ENCODE results near the gene GLYR1. TPM values are rescaled to one million over a fixed set of nuclear protein-coding genes. Genes with fewer than 3 reads are reported as not detected.

Gene GLYR1
- total and polyA plus RNA-seq, 4 donors: 36.2 to 88.1 (median 70.2) TPM

DNA sequence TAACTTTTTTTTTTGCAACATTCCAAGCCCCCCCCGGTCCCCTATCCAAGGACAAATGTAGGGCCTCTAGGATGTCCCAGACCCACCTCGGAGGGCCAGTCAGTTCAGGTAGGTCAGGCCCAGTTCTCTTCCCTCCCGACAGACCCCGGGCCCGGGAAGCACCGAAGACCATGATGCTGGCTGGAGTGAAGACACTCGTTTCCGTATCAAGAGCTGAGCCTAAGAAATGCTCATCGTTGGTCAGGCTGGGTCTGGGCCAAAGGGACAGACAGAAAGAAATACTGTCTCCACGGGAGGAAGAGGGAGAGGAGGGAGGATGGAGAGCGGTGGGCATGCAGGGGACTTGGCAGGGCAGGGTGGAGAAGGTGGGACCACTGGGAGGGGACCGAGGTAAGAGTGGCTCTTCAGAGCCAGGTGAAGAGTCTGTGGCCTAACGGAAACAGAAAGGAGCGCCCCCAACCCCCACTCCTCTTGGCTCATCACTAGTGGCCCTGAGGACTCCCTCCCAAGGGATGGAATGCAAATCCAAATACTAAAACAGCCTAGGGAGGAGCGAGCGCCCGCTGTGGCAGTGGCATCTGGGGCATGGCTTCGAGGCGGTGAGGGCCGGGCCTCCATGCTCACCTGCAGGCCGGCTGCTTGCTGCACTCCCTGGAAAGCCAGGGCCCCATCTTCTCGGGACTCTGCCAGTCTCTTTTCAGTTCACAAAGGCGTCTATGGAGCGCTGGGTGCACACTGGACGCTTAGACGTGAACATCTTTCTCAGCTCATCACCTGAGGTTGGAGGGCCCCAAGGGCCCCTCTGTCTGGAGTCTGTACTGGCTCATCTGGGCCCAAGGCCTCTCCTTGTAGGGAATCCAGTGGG lies 43.0 kb downstream of the GLYR1 start:
- DNase-seq: no peak
- TF ChIP-seq, protein P1, sequence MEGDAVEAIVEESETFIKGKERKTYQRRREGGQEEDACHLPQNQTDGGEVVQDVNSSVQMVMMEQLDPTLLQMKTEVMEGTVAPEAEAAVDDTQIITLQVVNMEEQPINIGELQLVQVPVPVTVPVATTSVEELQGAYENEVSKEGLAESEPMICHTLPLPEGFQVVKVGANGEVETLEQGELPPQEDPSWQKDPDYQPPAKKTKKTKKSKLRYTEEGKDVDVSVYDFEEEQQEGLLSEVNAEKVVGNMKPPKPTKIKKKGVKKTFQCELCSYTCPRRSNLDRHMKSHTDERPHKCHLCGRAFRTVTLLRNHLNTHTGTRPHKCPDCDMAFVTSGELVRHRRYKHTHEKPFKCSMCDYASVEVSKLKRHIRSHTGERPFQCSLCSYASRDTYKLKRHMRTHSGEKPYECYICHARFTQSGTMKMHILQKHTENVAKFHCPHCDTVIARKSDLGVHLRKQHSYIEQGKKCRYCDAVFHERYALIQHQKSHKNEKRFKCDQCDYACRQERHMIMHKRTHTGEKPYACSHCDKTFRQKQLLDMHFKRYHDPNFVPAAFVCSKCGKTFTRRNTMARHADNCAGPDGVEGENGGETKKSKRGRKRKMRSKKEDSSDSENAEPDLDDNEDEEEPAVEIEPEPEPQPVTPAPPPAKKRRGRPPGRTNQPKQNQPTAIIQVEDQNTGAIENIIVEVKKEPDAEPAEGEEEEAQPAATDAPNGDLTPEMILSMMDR (IDR thresholded peaks at IDR 0.05; ENCODE audit: control extremely low read depth, extremely low read depth): no peak
- H3K9me3 ChIP-seq (ENCODE audit: control insufficient read depth in 4 of 4, insufficient read depth in 3 of 4, low read length in 3 of 4): no peaks in the 10 kb centered on the region
- H3K4me3 ChIP-seq: no peak overlapping the region
- ATAC-seq (ENCODE audit: insufficient read depth, low FRiP score): no peak
- peaks cover 0 to 38% (median 14%) of the 10 kb centered on the region in 5 donors for H3K4me1 ChIP-seq (ENCODE audit: control insufficient read depth in 5 of 5, insufficient read depth in 5 of 5, low read length in 5 of 5)
- H3K27me3 ChIP-seq (ENCODE audit: control insufficient read depth in 3 of 3, insufficient read depth in 3 of 3, low read length in 2 of 3): no peaks in the 10 kb centered on the region
- no peak overlapping the region for H3K27ac ChIP-seq (ENCODE audit: low read depth in 1 of 2, low read length in 1 of 2)
- H3K9ac ChIP-seq (ENCODE audit: insufficient read depth in 1 of 2, low read length in 2 of 2): no peak overlapping the region
- WGBS, 2 donors: 83 to 85% methylated on average over 26 of the region's 26 CpGs
- H3K36me3 ChIP-seq (ENCODE audit: control insufficient read depth in 4 of 4, insufficient read depth in 4 of 4, low read length in 4 of 4): peaks cover 7 to 31% (median 17%) of the 10 kb centered on the region in 4 donors

DNA sequence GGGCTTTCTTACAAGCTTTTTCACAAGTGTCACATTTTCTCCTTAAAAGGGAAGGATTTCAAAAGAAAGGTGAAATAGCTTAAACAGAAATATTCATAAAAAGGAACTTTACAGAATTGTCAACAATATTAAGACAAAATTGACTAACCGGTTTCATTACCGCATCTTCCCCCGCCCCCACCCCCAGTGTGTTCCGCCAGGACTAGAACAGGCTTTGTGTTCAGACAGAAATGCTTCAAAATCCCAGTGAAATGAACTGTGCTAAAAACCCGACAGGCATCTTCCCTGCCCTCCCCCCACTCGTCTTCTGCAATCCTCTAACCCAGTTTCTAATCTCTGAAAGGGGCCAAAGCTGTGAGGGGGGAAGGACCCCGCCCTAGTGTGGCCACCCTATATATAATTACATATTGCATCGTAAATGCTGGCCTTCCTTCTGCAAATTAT lies 43.7 kb downstream of the GLYR1 start:
- DNase-seq: peak in 2 of 3 donors; percentile 31 to 52
- H3K9ac ChIP-seq (ENCODE audit: insufficient read depth in 1 of 2, low read length in 2 of 2): no peak overlapping the region
- 33 to 44% methylated on average over 8 of the region's 8 CpGs for WGBS, 2 donors
- H3K27me3 ChIP-seq (ENCODE audit: control insufficient read depth in 3 of 3, insufficient read depth in 3 of 3, low read length in 2 of 3): no peaks in the 10 kb centered on the region
- ATAC-seq (ENCODE audit: insufficient read depth, low FRiP score): no peak
- H3K27ac ChIP-seq (ENCODE audit: low read depth in 1 of 2, low read length in 1 of 2): no peak overlapping the region
- TF ChIP-seq, protein P1 (IDR thresholded peaks at IDR 0.05; ENCODE audit: control extremely low read depth, extremely low read depth): no peak
- peaks cover 0 to 38% (median 14%) of the 10 kb centered on the region in 5 donors for H3K4me1 ChIP-seq (ENCODE audit: control insufficient read depth in 5 of 5, insufficient read depth in 5 of 5, low read length in 5 of 5)
- H3K9me3 ChIP-seq (ENCODE audit: control insufficient read depth in 4 of 4, insufficient read depth in 3 of 4, low read length in 3 of 4): no peaks in the 10 kb centered on the region
- H3K4me3 ChIP-seq: no peak overlapping the region
- peaks cover 5 to 35% (median 22%) of the 10 kb centered on the region in 4 donors for H3K36me3 ChIP-seq (ENCODE audit: control insufficient read depth in 4 of 4, insufficient read depth in 4 of 4, low read length in 4 of 4)

DNA sequence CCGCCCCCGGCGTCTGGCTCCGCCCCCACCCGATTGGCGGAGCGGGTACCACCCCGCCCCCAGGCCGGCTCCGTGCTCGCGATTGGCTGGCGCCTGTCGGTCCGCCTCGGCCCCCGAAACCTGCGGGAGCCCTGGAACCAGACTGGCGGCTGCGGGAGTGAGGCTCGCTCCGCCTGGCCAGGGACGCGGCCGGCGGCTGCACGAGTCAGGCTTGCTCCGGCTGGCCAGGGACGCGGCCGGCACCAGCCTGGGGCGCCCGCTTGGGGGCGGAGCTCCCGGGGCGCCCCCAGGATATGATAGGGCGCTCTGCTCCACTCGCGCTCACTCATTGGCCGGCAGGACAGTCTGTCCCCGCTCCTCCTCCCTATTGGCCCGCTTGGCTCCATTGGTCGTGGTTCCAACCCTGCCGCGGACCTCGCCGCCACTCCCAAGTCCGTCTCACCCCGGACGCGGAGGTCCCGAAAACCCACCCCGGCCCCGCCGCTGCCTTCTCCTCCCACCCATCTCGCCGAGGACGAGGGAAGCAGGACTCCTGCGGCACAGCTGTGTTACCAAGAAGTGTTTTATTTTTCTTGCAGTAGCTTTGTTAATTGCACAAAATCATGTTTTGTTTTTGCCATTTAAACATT lies 44.3 kb downstream of the GLYR1 start:
- peaks cover 5 to 36% (median 18%) of the 10 kb centered on the region in 4 donors for H3K36me3 ChIP-seq (ENCODE audit: control insufficient read depth in 4 of 4, insufficient read depth in 4 of 4, low read length in 4 of 4)
- no peak overlapping the region for H3K9ac ChIP-seq (ENCODE audit: insufficient read depth in 1 of 2, low read length in 2 of 2)
- H3K4me1 ChIP-seq (ENCODE audit: control insufficient read depth in 5 of 5, insufficient read depth in 5 of 5, low read length in 5 of 5): peaks cover 0 to 38% (median 14%) of the 10 kb centered on the region in 5 donors
- H3K27me3 ChIP-seq (ENCODE audit: control insufficient read depth in 3 of 3, insufficient read depth in 3 of 3, low read length in 2 of 3): no peaks in the 10 kb centered on the region
- H3K27ac ChIP-seq (ENCODE audit: low read depth in 1 of 2, low read length in 1 of 2): peak overlapping the region; percentile 86 to 90
- no peaks in the 10 kb centered on the region for H3K9me3 ChIP-seq (ENCODE audit: control insufficient read depth in 4 of 4, insufficient read depth in 3 of 4, low read length in 3 of 4)
- peak overlapping the region; percentile 68 for H3K4me3 ChIP-seq
- WGBS, 2 donors: 0 to 1% methylated on average over 49 to 59 of the region's 59 CpGs
- peak; percentile 93 to 95 (median 94) for DNase-seq
- ATAC-seq (ENCODE audit: insufficient read depth, low FRiP score): peak; percentile 96
- TF ChIP-seq, protein P1 (IDR thresholded peaks at IDR 0.05; ENCODE audit: control extremely low read depth, extremely low read depth): no peak

Data from lung (tissue), 12 donors.